Transverse colon (tissue), 4 donors: Measurements from ENCODE around the gene TFE3. TPM values are rescaled to one million over a fixed set of nuclear protein-coding genes. Genes with fewer than 3 reads are reported as not detected.

Source experiments
- DNase-seq: peaks from one replicate; pipeline ENCODE4 v3.0.0-alpha.2; 2019
- H3K27ac ChIP-seq, 4 donors: fragments of 200-600 bp; sonication (generic); 2 replicates each; pipeline ENCODE4 v1.5.1; 2016 to 2018; ENCODE audit warnings: inconsistent platforms in 4 of 4
- H3K27me3 ChIP-seq: fragments of 200-600 bp; sonication (generic); 2 replicates; pipeline ENCODE4 v1.5.1; 2017; ENCODE audit warnings: inconsistent platforms
- H3K36me3 ChIP-seq, 4 donors: fragments of 200-600 bp; sonication (generic); 2 replicates each; pipeline ENCODE4 v1.5.1; 2017 to 2019; ENCODE audit warnings: inconsistent platforms in 4 of 4
- H3K4me1 ChIP-seq, 4 donors: fragments of 200-600 bp; sonication (generic); 2 replicates each; pipeline ENCODE4 v1.5.1; 2017 to 2020; ENCODE audit warnings: inconsistent platforms in 4 of 4
- H3K4me3 ChIP-seq, 4 donors: fragments of 200-600 bp; sonication (generic); 1 replicate in 1 of 4; 2 replicates in 3 of 4; pipeline versions ENCODE4 v1.5.1 to v1.6.1; 2017 to 2019; ENCODE audit warnings: inconsistent platforms in 4 of 4
- H3K9me3 ChIP-seq, 2 donors: fragments of 200-600 bp; sonication (generic); 2 replicates each; pipeline ENCODE4 v1.5.1; 2017 to 2019; ENCODE audit warnings: inconsistent platforms in 2 of 2
- CTCF ChIP-seq, 5 experiments: fragments of 200-600 bp in 3 of 5; fragments of 450-650 bp in 2 of 5; sonication (generic) in 3 of 5; IDR thresholded peaks; 1 replicate in 2 of 5; 2 replicates in 3 of 5; pipeline ENCODE4 v1.5.1; 2016 to 2017; ENCODE audit warnings: antibody characterized with exemption in 5 of 5, inconsistent platforms in 3 of 5, mild to moderate bottlenecking in 2 of 5, moderate library complexity in 1 of 5
- EP300 ChIP-seq: sonication (generic); formaldehyde crosslinking; IDR thresholded peaks from one replicate; pipeline ENCODE4 v1.6.1; 2017; ENCODE audit warnings: antibody characterized with exemption, low read depth
- POLR2A ChIP-seq: fragments of 450-650 bp; IDR thresholded peaks from one replicate; pipeline ENCODE4 v1.6.1; 2016; ENCODE audit warnings: antibody characterized with exemption, mild to moderate bottlenecking, moderate library complexity
- POLR2AphosphoS5 ChIP-seq, 3 donors: sonication (generic); formaldehyde crosslinking; IDR thresholded peaks; one replicate each; pipeline ENCODE4 v1.6.1; 2016; ENCODE audit warnings: antibody characterized with exemption in 3 of 3
- WGBS, 2 donors: methylation state at CpG; one replicate each; pipeline ENCODE4 v1.1.5; 2018; ENCODE audit warnings: low coverage in 1 of 2; 5-methylcytosine and 5-hydroxymethylcytosine counted together
- in situ Hi-C, 4 donors: fragments of 200-750 bp; cut with MboI; loops; one replicate each; pipeline versions ENCODE4 v1.15.0 to v1.15.1; 2017; ENCODE audit warnings: low sequenced_read_pairs in 3 of 4, low pct_ligation_motif_present in 1 of 4, low pct_unique_long_range_greater_than_20kb in 1 of 4
- intact Hi-C: fragments of 100-400 bp; cut with DNase I; formaldehyde crosslinking; loops from one replicate; pipeline ENCODE4 v1.15.1; 2023; ENCODE audit warnings: low total_unique reads
- total RNA-seq, 4 donors: library from RNA; depleted of rRNA; stranded (reverse); fragments of >200 nt; gene quantifications; one replicate each; pipeline ENCODE4 v1.1.0, GENCODE V29; 2016

The TFE3 gene
- total RNA-seq, 4 donors from 2014 or later, result 31.7 to 45.6 (median 44.7) TPM

- no peak for TF ChIP-seq POLR2AphosphoS5 (IDR thresholded peaks at IDR 0.05)
- no peak for TF ChIP-seq POLR2A
- TF ChIP-seq CTCF (IDR thresholded peaks at IDR 0.05), result no peak
- no peak for TF ChIP-seq EP300
- no peak overlapping the region for H3K27ac ChIP-seq
- peaks cover 0 to 9% (median 0%) of the 10 kb centered on the region in 4 donors for H3K4me1 ChIP-seq
- no peaks in the 10 kb centered on the region for H3K36me3 ChIP-seq
- H3K9me3 ChIP-seq, result no peaks in the 10 kb centered on the region
- in situ Hi-C loops, result no loop called here
- no peak overlapping the region for H3K4me3 ChIP-seq
- no peaks in the 10 kb centered on the region for H3K27me3 ChIP-seq
- intact Hi-C loops, result no loop called here
- 58% methylated on average over 1 of the region's 1 CpG; no CpG with 5 or more reads in 1 of the 2 donors for WGBS, 2 donors
- DNase-seq, result no peak
Observed at GRCh38 chrX:48997865-48998264, 45.3 kb downstream of the TFE3 start.

- Histone ChIP-seq H3K4me3 (no peak overlapping the region), H3K9me3 (no peaks in the 10 kb centered on the region), H3K27me3 (no peaks in the 10 kb centered on the region), H3K36me3 (no peaks in the 10 kb centered on the region), H3K27ac (no peak overlapping the region), H3K4me1 (peaks cover 0 to 9% (median 0%) of the 10 kb centered on the region in 4 donors)
- intact Hi-C loops (no loop called here), in situ Hi-C loops (no loop called here)
- TF ChIP-seq EP300, result no peak
- TF ChIP-seq CTCF (IDR thresholded peaks at IDR 0.05), result no peak
- TF ChIP-seq POLR2AphosphoS5 (IDR thresholded peaks at IDR 0.05), result no peak
- no peak for TF ChIP-seq POLR2A
- DNase-seq, result no peak
- whole genome bisulfite sequencing, 2 donors, result 85% methylated on average over 3 of the region's 3 CpGs; no CpG with 5 or more reads in 1 of the 2 donors
Observed at GRCh38 chrX:48997455-48997854, 45.7 kb downstream of the TFE3 start.

GRCh38 chrX:48996969-48997368 is 46.2 kb downstream of the TFE3 start:
- in situ Hi-C loops (no loop called here), intact Hi-C loops (no loop called here)
- Histone ChIP-seq H3K27ac (no peak overlapping the region), H3K27me3 (no peaks in the 10 kb centered on the region), H3K4me3 (no peak overlapping the region), H3K36me3 (no peaks in the 10 kb centered on the region), H3K4me1 (peaks cover 0 to 9% (median 0%) of the 10 kb centered on the region in 4 donors), H3K9me3 (no peaks in the 10 kb centered on the region)
- no peak for TF ChIP-seq POLR2A
- no peak for TF ChIP-seq EP300
- TF ChIP-seq POLR2AphosphoS5 (IDR thresholded peaks at IDR 0.05), result no peak
- no peak for TF ChIP-seq CTCF (IDR thresholded peaks at IDR 0.05)
- DNase-seq, result no peak
- WGBS, 2 donors, result 64% methylated on average over 6 of the region's 6 CpGs; no CpG with 5 or more reads in 1 of the 2 donors

GRCh38 chrX:48992341-48992740 is 50.8 kb downstream of the TFE3 start:
- H3K27me3 ChIP-seq, result no peaks in the 10 kb centered on the region
- H3K9me3 ChIP-seq, result no peaks in the 10 kb centered on the region
- H3K4me3 ChIP-seq, result no peak overlapping the region
- TF ChIP-seq EP300 (no peak), POLR2AphosphoS5 (IDR thresholded peaks at IDR 0.05) (no peak), CTCF (IDR thresholded peaks at IDR 0.05) (no peak), POLR2A (no peak)
- H3K36me3 ChIP-seq, result no peaks in the 10 kb centered on the region
- DNase-seq, result no peak
- no peak overlapping the region for H3K27ac ChIP-seq
- no peaks in the 10 kb centered on the region for H3K4me1 ChIP-seq
- in situ Hi-C loops (no loop called here), intact Hi-C loops (no loop called here)
